HG03442 (cell line): ENCODE measurements around the gene MACROD1.

Source experiments
- ATAC-seq: cut with Tn5 transposase; IDR thresholded peaks from one replicate; pipeline ENCODE4 v1.9.1; 2021; ENCODE audit warnings: mild to moderate bottlenecking, moderate library complexity; ENCODE audit not compliant: unreplicated experiment

The MACROD1 gene

GRCh38 chr11:64019106-64020037 lies 146.5 kb downstream of the MACROD1 start:
- ATAC-seq: no peak

DNA sequence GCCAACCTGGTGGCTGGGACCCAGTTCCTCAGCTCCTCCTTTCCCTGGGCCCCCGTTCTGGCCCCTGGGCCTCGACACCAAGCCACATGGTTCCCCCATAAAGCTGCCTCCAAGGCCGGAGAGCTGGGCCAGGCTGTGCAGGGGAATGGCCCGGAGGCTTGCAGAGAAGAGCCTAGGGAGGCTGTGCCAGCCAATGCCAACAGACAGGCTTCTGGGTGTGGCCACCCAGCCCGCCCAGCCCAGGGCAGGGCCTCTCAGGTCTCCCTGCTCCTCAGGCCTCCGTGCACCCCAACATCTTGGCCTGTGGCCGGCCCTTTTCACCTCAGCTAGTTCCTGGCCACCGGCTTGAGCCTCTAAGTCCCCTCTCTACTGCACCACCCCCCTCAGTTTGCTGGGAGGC lies 147.6 kb downstream of the MACROD1 start:
- ATAC-seq: no peak

DNA sequence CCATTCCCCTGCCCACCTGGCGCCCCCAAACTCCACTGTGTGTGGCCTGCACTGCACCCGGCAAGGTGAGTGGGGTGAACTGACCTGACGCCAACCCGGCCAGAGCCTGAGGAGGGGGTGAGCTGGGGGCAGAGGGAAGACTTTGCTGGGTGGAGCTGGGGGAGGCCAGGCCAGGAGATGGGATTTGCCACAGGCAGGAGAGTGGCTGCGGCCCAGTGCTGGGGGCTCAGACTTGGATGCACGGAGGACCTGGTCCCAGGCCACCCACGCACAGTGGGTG lies 148.0 kb downstream of the MACROD1 start:
- ATAC-seq: no peak

DNA sequence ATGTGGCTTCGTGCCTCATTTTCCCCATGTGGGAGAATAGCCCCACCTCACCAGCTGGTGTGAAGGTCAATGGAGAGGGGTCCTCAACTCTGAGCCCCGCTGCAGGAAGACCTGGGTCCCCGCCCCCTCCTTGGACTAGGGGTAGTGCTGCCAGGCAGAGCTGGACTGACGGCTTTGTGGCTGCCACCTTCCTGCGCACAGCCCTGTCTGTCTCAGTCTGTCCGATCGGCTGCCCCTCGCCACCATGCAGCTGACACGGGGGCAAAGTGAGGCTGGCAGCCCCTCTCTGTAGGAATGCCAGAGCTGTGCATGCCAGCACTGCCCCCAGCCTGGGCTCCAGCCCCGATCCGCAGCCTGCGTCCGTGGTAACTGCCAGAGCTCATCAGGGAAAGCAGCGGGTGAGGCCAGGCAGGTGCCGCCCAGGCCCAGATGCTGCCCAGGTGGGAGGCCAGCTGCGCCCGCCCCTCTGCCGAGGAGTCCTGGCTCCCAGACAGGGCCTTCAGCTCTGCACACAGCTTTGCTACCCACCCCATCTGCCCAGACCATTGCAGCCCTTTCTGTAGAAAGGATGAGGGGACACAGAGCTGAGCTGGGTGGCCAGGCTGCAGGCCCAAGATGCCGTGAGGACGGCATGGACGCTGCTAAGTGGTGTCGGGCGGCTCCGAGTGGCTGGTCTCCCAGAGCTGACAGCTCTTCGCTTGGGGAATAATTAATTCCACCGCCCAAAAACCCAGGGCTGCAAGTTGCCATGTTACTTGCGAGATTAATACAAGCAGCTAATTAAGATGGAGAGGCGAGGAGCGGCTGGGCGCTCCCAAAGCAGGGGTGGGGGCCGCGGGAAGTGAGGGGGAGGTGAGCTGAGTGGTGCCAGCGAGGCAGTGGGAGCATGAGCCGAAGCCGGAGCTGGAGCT lies 149.7 kb downstream of the MACROD1 start:
- no peak for ATAC-seq

DNA sequence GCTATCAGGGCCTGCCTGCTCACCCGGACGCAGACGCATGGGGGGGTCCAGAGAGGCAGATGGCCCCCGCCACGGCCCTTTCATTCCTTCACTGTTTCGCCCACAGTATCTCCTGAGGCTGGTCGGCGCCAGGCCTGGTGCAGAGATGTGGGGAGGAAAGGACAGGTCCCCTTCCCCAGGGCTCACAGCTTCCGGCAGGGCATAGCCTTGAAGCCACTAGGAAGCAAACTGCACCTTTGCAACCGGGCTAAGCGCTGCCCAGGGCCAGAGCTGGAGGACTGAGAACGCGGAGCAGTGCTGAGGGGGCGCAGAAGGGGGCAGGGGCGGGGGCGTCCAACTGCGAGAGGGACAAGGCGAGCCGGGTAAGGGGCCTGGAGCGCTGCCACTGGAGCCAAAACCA lies 150.4 kb downstream of the MACROD1 start:
- no peak for ATAC-seq

DNA sequence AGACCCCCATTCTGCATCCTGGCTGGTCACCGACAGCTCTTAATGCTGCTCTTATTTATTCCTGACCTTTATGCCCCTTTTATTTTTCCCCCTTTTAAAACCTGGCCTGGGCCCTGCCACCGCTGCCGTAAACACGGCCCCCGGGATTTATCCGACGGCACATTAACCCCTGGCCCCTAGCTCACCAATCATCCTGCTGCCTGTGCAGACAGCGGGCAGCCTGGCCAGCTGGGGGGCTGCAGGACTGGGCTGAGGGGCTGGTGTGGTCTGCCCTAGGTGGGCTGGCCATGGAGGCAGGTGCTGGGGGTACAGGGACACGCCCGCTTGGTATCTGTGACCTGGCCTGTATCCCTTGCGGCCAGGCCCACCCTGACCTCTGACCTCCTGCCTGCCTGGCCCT lies 151.6 kb downstream of the MACROD1 start:
- no peak for ATAC-seq

DNA sequence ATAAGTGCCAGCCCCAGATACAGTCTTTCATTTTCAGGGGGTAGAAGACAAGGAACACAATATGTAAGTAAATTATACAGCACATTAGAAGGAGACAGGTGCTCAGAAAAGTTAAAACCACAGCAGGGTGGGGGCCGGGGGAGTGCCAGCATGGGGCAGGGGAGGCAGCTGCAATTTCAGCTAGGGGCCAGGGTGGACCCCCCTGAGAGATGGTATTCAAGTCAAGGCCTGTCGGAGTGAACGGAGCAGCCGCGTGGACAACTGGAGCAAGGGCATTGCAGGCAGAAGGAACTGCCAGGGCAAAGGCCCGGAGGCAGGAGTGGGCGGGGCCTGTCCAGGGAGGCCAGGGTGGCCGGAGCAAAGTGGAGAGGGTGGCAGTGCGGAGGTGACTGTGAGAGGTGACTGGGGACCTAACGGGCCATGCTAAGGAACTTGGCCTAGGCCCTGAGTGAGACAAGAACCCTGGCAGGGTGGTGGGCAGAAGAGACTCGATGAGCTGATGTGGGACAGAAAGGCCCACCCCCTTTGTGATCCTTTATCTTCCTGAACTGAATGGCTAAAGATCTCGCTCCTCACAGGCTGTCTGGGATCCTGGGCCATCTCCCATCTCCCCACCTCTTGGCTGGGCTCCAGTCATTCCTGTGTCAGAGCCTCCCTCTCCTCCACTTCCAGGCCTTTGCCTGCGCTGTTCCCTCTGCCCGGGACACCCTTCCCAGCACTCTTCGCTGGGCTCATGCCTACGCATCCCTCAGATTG lies 152.6 kb downstream of the MACROD1 start:
- no peak for ATAC-seq

DNA sequence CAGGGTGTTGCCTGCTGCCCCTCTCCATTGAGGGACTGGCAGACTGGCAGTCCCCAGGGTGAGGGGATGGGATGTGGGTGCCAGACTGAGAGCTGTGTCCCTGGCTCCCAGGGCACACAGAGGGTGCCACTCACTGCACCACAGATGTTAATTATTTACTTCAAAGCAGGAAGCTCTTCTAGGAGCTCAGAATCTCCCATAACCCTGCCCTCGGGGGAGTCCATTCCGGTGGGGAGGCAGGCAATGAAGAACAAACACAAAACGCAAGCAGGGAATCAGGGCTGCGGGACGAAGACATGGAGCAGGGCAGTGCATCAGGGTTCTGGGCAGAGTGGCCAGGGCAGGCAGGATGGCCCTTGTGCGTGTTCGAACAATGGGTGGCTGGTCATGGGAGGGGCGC lies 154.5 kb downstream of the MACROD1 start:
- no peak for ATAC-seq

GRCh38 chr11:64010783-64011182 lies 155.1 kb downstream of the MACROD1 start:
- no peak for ATAC-seq

DNA sequence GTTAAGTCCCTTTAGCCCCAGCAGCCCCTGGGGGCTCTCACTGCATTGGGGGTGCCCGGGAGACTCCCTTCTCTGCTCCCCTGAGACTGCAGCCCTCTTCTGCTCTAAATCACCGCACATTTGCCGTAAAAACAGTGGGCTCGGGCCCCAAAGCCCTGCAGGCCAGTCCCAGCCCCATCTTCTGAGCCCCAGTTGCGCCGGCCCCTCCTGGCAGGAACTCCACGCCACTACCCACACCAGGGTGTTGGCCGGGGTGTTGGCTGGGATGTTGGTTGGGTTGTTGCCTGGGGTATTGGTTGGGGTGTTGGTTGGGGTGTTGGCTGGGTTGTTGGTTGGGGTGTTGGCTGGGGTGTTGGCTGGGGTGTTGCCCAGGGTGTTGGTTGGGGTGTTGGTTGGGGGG lies 156.2 kb downstream of the MACROD1 start:
- ATAC-seq: no peak

DNA sequence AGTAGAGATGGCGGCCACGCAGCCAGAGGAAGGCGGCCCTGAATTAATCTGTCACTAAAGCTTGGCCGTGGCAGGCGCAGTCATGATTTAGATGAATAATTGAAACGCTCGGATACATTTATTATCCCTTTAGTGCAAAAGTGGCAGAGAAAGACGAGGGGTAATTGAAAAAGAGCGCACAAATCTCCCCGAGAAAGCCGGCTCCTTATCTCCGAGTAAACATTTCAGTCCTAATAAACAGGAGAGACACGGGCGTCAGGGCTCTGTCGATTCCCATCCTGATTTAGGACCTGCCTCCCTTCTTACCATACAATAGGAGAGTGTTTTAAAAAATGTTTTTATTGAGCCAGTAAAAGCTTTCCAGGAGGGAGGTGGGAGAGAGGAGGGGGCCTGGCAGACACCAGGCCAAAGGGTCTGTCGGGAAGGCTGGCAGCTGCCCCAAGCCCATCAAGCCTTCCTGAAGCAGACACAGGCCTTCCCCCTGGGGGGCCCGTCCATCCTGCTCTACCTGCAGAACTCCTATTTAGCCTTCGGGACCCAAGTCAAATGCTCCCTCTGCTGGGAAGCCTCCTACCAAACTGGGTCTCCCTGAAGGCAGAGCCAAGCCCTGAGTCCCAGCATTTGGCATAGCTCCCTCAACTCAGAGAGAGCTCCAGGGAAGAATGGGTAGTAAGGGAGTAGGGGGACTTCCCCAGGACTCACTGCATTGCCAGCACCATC lies 156.8 kb downstream of the MACROD1 start:
- no peak for ATAC-seq

DNA sequence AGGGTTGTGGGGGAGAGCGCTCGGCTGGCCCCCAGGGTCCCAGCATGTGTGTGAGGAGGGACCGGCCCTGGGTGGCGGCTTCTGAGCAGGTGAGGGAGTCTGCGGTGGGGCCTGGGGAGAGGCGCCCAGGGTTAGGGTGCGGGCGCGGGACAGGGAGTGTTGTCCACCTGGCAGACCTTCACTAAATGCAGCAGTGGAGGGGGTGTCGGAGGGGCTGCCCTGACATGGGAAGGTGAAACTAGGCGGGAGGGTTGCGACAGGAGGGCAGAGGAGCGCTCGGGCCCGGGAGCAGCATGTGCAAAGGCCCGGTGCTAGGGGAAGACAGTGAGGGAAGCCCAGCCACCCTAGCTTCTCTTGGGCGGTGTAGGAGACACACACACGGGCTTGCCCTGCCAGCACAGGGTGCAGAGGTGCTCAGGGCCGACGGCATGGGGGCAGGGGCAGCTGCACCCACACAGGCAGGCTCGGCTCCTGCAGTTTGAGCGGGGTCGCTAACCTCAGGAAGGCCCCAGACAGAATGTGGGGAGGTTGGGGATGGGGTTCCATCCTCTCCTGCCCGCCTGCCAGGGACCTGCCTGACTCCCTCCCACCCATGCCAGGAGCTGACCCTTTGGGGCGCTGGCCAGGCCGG lies 157.5 kb downstream of the MACROD1 start:
- no peak for ATAC-seq

GRCh38 chr11:64007629-64008282 lies 158.2 kb downstream of the MACROD1 start:
- no peak for ATAC-seq

DNA sequence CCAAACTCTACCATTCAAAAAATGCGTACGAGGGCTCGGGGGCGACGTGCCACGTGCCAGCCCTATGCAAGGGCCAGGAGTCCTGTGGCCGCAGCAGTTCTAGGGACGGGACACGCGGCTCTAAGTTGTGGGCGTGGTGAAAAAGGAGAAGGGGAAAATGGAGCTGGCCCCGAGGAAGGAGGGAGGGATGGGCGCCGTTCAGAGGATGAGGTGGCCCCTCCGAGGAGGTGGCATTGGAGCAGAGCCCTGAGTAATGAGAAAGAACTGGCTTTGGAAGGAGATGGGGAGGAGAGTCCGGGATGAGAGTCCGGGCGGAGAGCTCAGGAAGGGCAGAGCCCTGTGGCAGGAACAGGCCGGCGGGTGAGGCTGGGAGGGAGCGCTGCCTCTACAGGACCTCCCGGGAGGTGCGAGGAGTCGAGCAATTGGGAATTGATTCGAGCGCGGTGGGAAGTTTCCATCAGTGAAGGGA lies 158.7 kb downstream of the MACROD1 start:
- no peak for ATAC-seq

GRCh38 chr11:64006398-64006797 lies 159.5 kb downstream of the MACROD1 start:
- no peak for ATAC-seq

DNA sequence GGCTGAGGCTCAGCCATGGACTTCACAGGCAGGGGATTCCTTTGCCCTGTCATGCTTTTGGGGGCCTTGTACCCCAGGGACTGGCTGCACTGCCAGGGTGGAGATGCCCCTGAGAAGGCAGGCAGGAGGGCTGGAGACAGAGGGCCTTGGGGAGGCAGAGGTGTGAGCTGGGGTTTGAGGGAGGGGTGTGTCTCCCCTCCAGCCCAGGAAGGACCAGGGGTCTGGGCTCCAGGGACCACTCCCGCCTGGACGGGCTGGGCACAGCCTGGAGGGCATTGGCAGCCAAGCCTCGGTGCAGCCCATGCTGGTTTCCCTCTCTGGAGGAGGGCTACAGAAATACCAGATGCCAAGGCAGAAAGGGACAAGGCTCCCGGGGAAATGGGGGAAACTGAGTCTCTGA lies 160.2 kb downstream of the MACROD1 start:
- no peak for ATAC-seq

GRCh38 chr11:64004590-64004984 lies 161.3 kb downstream of the MACROD1 start:
- no peak for ATAC-seq

GRCh38 chr11:64003807-64004589 lies 161.9 kb downstream of the MACROD1 start:
- no peak for ATAC-seq
